Measurements from ENCODE around the gene SS18L1. TPM values are rescaled to one million over a fixed set of nuclear protein-coding genes. Genes with fewer than 3 reads are reported as not detected.

The SS18L1 gene
- total RNA-seq, 2 experiments from 2014 or later = 19.5 to 23.0 TPM

GRCh38 chr20:62116558-62117361 is 26.8 kb upstream of the SS18L1 start:
- Mint-ChIP-seq H3K9me3 (ENCODE audit: low read depth) (no peaks in the 10 kb centered on the region), H3K27ac (no peak overlapping the region), H3K27me3 (peaks cover 2% of the 10 kb centered on the region), H3K4me3 (no peak overlapping the region), H3K4me1 (peaks cover 26% of the 10 kb centered on the region), H3K36me3 (peaks cover 2% of the 10 kb centered on the region)
- DNase-seq = no peak
- CTCF ChIA-PET = no interaction called here
- ATAC-seq = no peak

DNA sequence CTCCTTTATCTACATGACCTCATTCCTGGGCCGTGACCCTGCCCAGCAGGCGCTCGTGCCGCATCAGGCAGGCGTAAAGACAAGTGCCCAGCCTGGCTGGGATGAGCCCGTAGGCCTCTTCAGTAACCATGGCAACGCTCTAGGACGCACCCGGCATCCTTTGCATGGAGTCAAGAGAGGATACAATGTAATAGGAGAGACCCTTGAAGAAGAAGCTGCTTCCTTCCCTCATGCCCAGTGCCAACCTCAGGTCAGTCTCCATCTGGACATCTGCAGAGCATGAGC is 26.3 kb upstream of the SS18L1 start:
- Mint-ChIP-seq H3K27ac (no peak overlapping the region), H3K36me3 (peaks cover 2% of the 10 kb centered on the region), H3K27me3 (peaks cover 2% of the 10 kb centered on the region), H3K4me3 (no peak overlapping the region), H3K4me1 (peaks cover 26% of the 10 kb centered on the region), H3K9me3 (ENCODE audit: low read depth) (no peaks in the 10 kb centered on the region)
- ATAC-seq (no peak), DNase-seq (no peak)
- CTCF ChIA-PET = no interaction called here

GRCh38 chr20:62117658-62118057 is 25.9 kb upstream of the SS18L1 start:
- H3K4me1 Mint-ChIP-seq = peaks cover 26% of the 10 kb centered on the region
- ATAC-seq (peak; percentile 14), DNase-seq (peak; percentile 91)
- peaks cover 2% of the 10 kb centered on the region for H3K36me3 Mint-ChIP-seq
- no peak overlapping the region for H3K27ac Mint-ChIP-seq
- CTCF ChIA-PET = no interaction called here
- peaks cover 2% of the 10 kb centered on the region for H3K27me3 Mint-ChIP-seq
- no peaks in the 10 kb centered on the region for H3K9me3 Mint-ChIP-seq (ENCODE audit: low read depth)
- H3K4me3 Mint-ChIP-seq = no peak overlapping the region

- H3K27ac Mint-ChIP-seq = no peak overlapping the region
- H3K4me3 Mint-ChIP-seq = no peak overlapping the region
- peaks cover 28% of the 10 kb centered on the region for H3K4me1 Mint-ChIP-seq
- ATAC-seq (no peak), DNase-seq (no peak)
- no peaks in the 10 kb centered on the region for H3K9me3 Mint-ChIP-seq (ENCODE audit: low read depth)
- peaks cover 2% of the 10 kb centered on the region for H3K27me3 Mint-ChIP-seq
- peaks cover 2% of the 10 kb centered on the region for H3K36me3 Mint-ChIP-seq
- CTCF ChIA-PET = interaction anchor here (1.5 to 3.1 kb wide), 2 partner anchors 23 to 52 kb away, joined by 7 to 11 read pairs; no protein-coding TSS in a partner anchor
Observed at GRCh38 chr20:62118113-62119043, 25.2 kb upstream of the SS18L1 start.

DNA sequence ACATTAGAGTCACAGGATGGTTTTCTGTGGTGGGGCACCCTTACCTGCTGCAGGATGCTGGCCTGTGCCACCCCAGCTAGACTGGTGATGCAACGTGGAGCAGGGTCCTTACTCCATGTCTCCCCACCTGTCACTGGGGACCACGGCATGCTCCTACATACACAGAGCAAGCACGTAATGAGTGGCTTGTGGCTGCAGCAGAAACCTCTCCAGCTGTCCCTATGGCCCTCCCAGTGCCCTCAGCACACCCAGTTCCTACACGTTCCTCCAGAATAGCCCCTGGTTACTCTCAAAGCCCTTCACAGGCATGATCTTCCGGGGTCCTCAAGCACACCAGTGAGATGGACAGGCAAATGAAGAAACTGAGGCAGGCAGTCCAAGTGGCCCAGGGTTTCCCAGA is 24.5 kb upstream of the SS18L1 start:
- H3K36me3 Mint-ChIP-seq = peaks cover 5% of the 10 kb centered on the region
- peaks cover 2% of the 10 kb centered on the region for H3K27me3 Mint-ChIP-seq
- H3K27ac Mint-ChIP-seq = no peak overlapping the region
- no peak for ATAC-seq
- no peaks in the 10 kb centered on the region for H3K9me3 Mint-ChIP-seq (ENCODE audit: low read depth)
- H3K4me3 Mint-ChIP-seq = no peak overlapping the region
- H3K4me1 Mint-ChIP-seq = peaks cover 33% of the 10 kb centered on the region
- DNase-seq = no peak
- CTCF ChIA-PET = interaction anchor here (1.5 to 3.1 kb wide), 2 partner anchors 22 to 52 kb away, joined by 7 to 11 read pairs; no protein-coding TSS in a partner anchor

DNA sequence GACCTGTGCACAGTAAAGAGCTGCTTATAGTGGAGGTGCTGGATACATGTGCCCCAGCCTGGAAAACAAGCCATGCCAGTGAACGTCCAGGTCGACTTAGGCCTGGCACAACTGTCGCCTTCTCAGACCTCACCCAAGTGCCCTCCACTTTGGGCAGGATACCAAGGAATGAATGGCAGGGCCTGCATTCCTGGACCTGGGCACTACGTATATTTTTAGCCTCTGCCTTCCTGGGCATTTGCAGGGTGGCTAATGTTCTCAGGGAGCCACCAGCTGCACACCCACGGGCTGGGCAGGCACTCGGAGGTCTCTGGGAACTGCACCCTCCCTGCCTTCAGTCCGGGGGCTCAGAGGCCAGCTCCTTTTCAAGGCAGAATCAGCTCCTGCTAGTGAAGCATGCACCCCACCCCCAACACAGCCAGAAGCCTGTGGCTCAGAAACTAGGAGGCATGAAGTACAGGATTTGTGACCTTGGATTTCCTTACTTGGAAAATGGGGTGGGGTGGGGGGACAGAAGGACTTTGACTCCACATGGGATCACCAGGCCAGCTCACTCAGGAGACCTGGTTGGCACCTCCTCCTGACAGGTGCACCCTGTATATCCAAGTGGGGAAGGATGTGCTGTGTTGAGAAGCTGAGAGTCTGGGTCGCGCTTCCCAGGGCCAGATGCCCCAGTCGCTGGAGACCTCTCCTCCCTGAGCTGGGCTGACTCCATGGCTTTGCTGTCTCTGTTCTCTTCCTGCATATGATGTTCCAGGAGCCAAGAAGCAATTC is 23.8 kb upstream of the SS18L1 start:
- H3K27ac Mint-ChIP-seq = no peak overlapping the region
- H3K4me3 Mint-ChIP-seq = no peak overlapping the region
- H3K27me3 Mint-ChIP-seq = peaks cover 2% of the 10 kb centered on the region
- no peak for ATAC-seq
- DNase-seq = no peak
- H3K9me3 Mint-ChIP-seq (ENCODE audit: low read depth) = no peaks in the 10 kb centered on the region
- peaks cover 12% of the 10 kb centered on the region for H3K36me3 Mint-ChIP-seq
- CTCF ChIA-PET = interaction anchor here (1.5 to 3.1 kb wide), 2 partner anchors 22 to 53 kb away, joined by 7 to 11 read pairs; no protein-coding TSS in a partner anchor
- H3K4me1 Mint-ChIP-seq = peaks cover 37% of the 10 kb centered on the region

DNA sequence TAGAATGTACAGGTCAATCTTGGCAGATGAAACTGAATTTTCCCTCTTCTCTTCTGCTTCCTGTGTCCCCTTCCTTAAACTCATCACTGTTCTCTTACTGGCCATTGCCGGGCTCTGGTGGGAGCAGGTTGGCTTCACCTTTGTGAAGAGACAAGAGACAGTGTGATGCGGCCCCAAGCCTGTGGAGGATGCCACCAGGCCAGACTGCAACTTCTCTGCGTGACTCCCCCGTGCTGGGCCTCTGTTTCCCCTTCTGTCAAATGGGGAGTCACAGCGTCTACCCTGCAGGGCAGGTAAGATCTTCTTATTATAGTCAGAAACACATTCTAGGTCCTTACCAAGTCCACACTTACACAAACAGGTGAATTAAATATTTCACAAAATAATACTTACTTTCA is 23.2 kb upstream of the SS18L1 start:
- H3K4me3 Mint-ChIP-seq = no peak overlapping the region
- H3K4me1 Mint-ChIP-seq = peaks cover 37% of the 10 kb centered on the region
- CTCF ChIA-PET = interaction anchor here (0.6 to 3.1 kb wide), 5 partner anchors 22 to 558 kb away, joined by 3 to 20 read pairs (median 3); partner anchors contain the start of genes PSMA7 and SS18L1
- peaks cover 2% of the 10 kb centered on the region for H3K27me3 Mint-ChIP-seq
- ATAC-seq (no peak), DNase-seq (no peak)
- no peak overlapping the region for H3K27ac Mint-ChIP-seq
- peaks cover 17% of the 10 kb centered on the region for H3K36me3 Mint-ChIP-seq
- no peaks in the 10 kb centered on the region for H3K9me3 Mint-ChIP-seq (ENCODE audit: low read depth)

DNA sequence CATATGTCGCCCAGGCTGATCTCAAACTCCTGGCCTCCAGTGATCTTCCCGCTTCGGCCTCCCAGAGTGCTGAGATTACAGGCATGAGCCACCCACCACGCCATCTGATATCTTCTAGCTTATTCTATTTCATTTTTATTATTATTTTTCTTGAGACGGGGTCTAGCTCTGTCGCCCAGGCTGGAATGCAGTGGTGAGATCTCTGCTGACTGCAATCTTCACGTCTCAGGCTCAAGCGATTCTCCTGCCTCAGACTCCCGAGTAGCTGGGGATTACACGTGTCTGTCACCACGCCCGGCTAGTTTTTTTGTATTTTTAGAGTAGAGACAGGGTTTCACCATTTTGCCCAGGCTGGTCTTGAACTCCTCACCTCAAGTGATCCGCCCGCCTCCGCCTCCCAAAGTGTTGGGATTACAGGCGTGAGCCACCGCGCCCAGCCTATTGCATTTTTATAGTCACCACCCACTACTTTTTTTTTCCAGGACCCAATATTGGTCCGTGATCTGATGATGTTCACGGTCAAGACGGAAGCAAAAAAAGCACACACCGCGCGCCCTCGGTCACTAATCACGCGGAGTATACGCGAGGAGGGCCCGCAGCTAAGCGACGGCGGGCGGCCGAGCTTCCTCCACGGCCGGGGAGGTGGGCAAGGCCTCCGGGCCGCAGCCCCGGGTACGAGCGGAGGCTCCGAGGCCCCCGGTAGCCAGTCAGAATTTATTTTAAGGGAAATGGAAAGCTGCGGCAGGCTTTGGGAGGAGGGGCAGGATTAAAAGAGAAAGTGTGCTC is 22.4 kb upstream of the SS18L1 start:
- H3K27me3 Mint-ChIP-seq = peaks cover 2% of the 10 kb centered on the region
- H3K9me3 Mint-ChIP-seq (ENCODE audit: low read depth) = no peaks in the 10 kb centered on the region
- DNase-seq = no peak
- peak overlapping the region; percentile 82 for H3K4me3 Mint-ChIP-seq
- H3K36me3 Mint-ChIP-seq = peaks cover 18% of the 10 kb centered on the region
- H3K27ac Mint-ChIP-seq = peak overlapping the region; percentile 83
- CTCF ChIA-PET = interaction anchor here (0.6 to 3.1 kb wide), 7 partner anchors 15 to 557 kb away, joined by 3 to 20 read pairs (median 4); partner anchors contain the start of genes ADRM1, PSMA7 and SS18L1
- peaks cover 37% of the 10 kb centered on the region for H3K4me1 Mint-ChIP-seq
- peak; percentile 0 for ATAC-seq

GRCh38 chr20:62121776-62122653 is 21.6 kb upstream of the SS18L1 start, which contains the start of gene LSM14B:
Gene LSM14B, plus strand, starts transcription at chr20:62122475. Its CDS starts 192 bp downstream, at chr20:62122667.
- Mint-ChIP-seq H3K36me3 (peaks cover 23% of the 10 kb centered on the region), H3K4me1 (peaks cover 36% of the 10 kb centered on the region), H3K4me3 (peak within 1 kb of the TSS; percentile 82), H3K27ac (peak within 1 kb of the TSS; percentile 83), H3K27me3 (peaks cover 2% of the 10 kb centered on the region), H3K9me3 (ENCODE audit: low read depth) (no peaks in the 10 kb centered on the region)
- DNase-seq (peak; percentile 96), ATAC-seq (peak; percentile 90)
- CTCF ChIA-PET = interaction anchor here (1.0 to 3.1 kb wide), 7 partner anchors 14 to 180 kb away, joined by 3 to 20 read pairs (median 4); partner anchors contain the start of genes ADRM1, PSMA7 and SS18L1

GRCh38 chr20:62122654-62123449 is 20.7 kb upstream of the SS18L1 start:
- H3K27ac Mint-ChIP-seq = no peak overlapping the region
- CTCF ChIA-PET = interaction anchor here (1.0 to 3.1 kb wide), 3 partner anchors 20 to 112 kb away, joined by 3 to 20 read pairs (median 7); partner anchors contain the start of genes PSMA7 and SS18L1
- H3K9me3 Mint-ChIP-seq (ENCODE audit: low read depth) = no peaks in the 10 kb centered on the region
- ATAC-seq (peak; percentile 7), DNase-seq (peak; percentile 54)
- peaks cover 2% of the 10 kb centered on the region for H3K27me3 Mint-ChIP-seq
- H3K4me1 Mint-ChIP-seq = peaks cover 28% of the 10 kb centered on the region
- H3K4me3 Mint-ChIP-seq = peak overlapping the region; percentile 75
- peaks cover 30% of the 10 kb centered on the region for H3K36me3 Mint-ChIP-seq
